Measurements from ENCODE around the gene MAP4K5. TPM values are rescaled to one million over a fixed set of nuclear protein-coding genes. Genes with fewer than 3 reads are reported as not detected.

The MAP4K5 gene
- total and polyA plus RNA-seq, 2 of the 13 experiments (the other 11 are each of a cell fraction or from before 2014, with no cell fraction given) = 12.7 to 23.9 TPM

DNA sequence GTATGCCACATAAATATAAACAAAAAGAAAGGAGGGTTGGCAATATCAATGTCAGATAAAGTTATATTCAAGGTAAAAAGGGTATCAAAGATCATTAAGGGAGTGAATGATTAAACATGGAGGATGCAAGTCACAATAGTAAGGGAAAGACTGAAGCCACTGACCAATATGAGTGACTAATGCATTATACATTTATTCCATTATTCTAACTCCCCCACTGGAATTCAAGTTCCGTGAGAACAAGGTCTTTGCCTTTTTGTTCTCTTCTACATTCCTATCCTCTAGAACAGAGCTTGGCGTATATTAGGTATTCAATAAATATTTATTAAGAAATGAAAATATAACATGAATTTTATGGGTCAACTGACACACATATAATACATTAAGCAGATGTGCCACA lies 30.7 kb downstream of the MAP4K5 start:
- Histone ChIP-seq H2AFZ (ENCODE audit: low read length) (no peak overlapping the region), H4K20me1 (ENCODE audit: insufficient read depth, low read length) (no peaks in the 10 kb centered on the region), H3K4me2 (ENCODE audit: low read depth, low read length) (no peak overlapping the region), H3K27me3 (ENCODE audit: control insufficient read depth in 1 of 2, insufficient read depth in 2 of 2, low read length in 2 of 2) (no peaks in the 10 kb centered on the region), H3K9me3 (ENCODE audit: low read length) (no peaks in the 10 kb centered on the region), H3K36me3 (replicated peaks in 1 of 2; ENCODE audit: control insufficient read depth in 1 of 2, insufficient read depth in 2 of 2, low read length in 2 of 2) (peaks cover 0 to 12% of the 10 kb centered on the region in 2 experiments; a peak in 3 of 5 replicates), H3K4me3 (replicated peaks in 1 of 3; ENCODE audit: insufficient read depth in 1 of 3, low read depth in 2 of 3, low read length in 3 of 3) (no peak overlapping the region), H3K9ac (ENCODE audit: insufficient read depth, low read depth, low read length) (no peak overlapping the region), H3K4me1 (ENCODE audit: insufficient read depth, low read length) (no peaks in the 10 kb centered on the region; the same call in 1 of the 2 replicates), H3K79me2 (ENCODE audit: insufficient read depth, low read length) (peaks cover 14% of the 10 kb centered on the region), H3K27ac (ENCODE audit: extremely low read length, insufficient read depth, low read length) (no peak overlapping the region)
- BruUV-seq (replicated peaks) = no TSS peak
- CTCF ChIA-PET (ENCODE audit: low intra/inter-chr PET ratio, low total read pairs) = no interaction called here
- POLR2A ChIA-PET = no interaction called here
- in situ Hi-C loops (cut with HindIII; ENCODE audit: extremely low pct_ligation_motif_present, low pct_unique_long_range_greater_than_20kb) = no loop called here
- FAIRE-seq (no peak), DNase-seq (ENCODE audit: low spot score) (no peak), ATAC-seq (no peak)
- 94% methylated on average over 2 of the region's 2 CpGs for WGBS (ENCODE audit: low lambda C conversion rate)
- intact Hi-C loops (cut with micrococcal nuclease; ENCODE audit: unreplicated experiment) = no loop called here
- TF ChIP-seq ZBTB1 (CRISPR knock-in tag; IDR thresholded peaks at IDR 0.05; ENCODE audit: borderline replicate concordance) (no peak), ZNF160 (CRISPR knock-in tag; IDR thresholded peaks at IDR 0.05) (no peak), ZNF615 (CRISPR knock-in tag; IDR thresholded peaks at IDR 0.05; ENCODE audit: borderline replicate concordance) (no peak), ZNF557 (CRISPR knock-in tag; IDR thresholded peaks at IDR 0.05) (no peak), SRSF9 (IDR thresholded peaks at IDR 0.05; ENCODE audit: borderline replicate concordance, insufficient read depth, low read depth, low read length, poor library complexity, severe bottlenecking) (no peak), ZNF17 (CRISPR knock-in tag; IDR thresholded peaks at IDR 0.05) (no peak), SSRP1 (CRISPR knock-in tag; IDR thresholded peaks at IDR 0.05) (no peak), CBFB (CRISPR knock-in tag; IDR thresholded peaks at IDR 0.05) (no peak), ZNF598 (CRISPR knock-in tag; IDR thresholded peaks at IDR 0.05; ENCODE audit: borderline replicate concordance) (no peak), ZNF558 (CRISPR knock-in tag; IDR thresholded peaks at IDR 0.05; ENCODE audit: borderline replicate concordance) (no peak), ZNF737 (CRISPR knock-in tag; IDR thresholded peaks at IDR 0.05; ENCODE audit: borderline replicate concordance) (no peak), NR1H2 (CRISPR knock-in tag; IDR thresholded peaks at IDR 0.05; ENCODE audit: borderline replicate concordance, low read depth) (no peak), HCFC1 (IDR thresholded peaks at IDR 0.05; ENCODE audit: low read depth, low read length) (no peak)
- TF ChIP-seq, protein P1, sequence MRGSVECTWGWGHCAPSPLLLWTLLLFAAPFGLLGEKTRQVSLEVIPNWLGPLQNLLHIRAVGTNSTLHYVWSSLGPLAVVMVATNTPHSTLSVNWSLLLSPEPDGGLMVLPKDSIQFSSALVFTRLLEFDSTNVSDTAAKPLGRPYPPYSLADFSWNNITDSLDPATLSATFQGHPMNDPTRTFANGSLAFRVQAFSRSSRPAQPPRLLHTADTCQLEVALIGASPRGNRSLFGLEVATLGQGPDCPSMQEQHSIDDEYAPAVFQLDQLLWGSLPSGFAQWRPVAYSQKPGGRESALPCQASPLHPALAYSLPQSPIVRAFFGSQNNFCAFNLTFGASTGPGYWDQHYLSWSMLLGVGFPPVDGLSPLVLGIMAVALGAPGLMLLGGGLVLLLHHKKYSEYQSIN (CRISPR knock-in tag; IDR thresholded peaks at IDR 0.05; ENCODE audit: borderline replicate concordance) = no peak
- TF ChIP-seq, protein P2, sequence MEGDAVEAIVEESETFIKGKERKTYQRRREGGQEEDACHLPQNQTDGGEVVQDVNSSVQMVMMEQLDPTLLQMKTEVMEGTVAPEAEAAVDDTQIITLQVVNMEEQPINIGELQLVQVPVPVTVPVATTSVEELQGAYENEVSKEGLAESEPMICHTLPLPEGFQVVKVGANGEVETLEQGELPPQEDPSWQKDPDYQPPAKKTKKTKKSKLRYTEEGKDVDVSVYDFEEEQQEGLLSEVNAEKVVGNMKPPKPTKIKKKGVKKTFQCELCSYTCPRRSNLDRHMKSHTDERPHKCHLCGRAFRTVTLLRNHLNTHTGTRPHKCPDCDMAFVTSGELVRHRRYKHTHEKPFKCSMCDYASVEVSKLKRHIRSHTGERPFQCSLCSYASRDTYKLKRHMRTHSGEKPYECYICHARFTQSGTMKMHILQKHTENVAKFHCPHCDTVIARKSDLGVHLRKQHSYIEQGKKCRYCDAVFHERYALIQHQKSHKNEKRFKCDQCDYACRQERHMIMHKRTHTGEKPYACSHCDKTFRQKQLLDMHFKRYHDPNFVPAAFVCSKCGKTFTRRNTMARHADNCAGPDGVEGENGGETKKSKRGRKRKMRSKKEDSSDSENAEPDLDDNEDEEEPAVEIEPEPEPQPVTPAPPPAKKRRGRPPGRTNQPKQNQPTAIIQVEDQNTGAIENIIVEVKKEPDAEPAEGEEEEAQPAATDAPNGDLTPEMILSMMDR (CRISPR knock-in tag; IDR thresholded peaks at IDR 0.05) = no peak
- TF ChIP-seq, protein P3, sequence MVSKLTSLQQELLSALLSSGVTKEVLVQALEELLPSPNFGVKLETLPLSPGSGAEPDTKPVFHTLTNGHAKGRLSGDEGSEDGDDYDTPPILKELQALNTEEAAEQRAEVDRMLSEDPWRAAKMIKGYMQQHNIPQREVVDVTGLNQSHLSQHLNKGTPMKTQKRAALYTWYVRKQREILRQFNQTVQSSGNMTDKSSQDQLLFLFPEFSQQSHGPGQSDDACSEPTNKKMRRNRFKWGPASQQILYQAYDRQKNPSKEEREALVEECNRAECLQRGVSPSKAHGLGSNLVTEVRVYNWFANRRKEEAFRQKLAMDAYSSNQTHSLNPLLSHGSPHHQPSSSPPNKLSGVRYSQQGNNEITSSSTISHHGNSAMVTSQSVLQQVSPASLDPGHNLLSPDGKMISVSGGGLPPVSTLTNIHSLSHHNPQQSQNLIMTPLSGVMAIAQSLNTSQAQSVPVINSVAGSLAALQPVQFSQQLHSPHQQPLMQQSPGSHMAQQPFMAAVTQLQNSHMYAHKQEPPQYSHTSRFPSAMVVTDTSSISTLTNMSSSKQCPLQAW (CRISPR knock-in tag; IDR thresholded peaks at IDR 0.05) = no peak
